Stimulated activated naive CD4-positive, alpha-beta T cell (primary cell): Measurements from ENCODE around the gene RAB40A.

Source experiments
- DNase-seq, 6 experiments: peaks; one replicate each; lab custom pipeline; 2025; lab: John Stamatoyannopoulos, UW

Gene RAB40A

GRCh38 chrX:103464072-103464773, 55.1 kb downstream of the RAB40A start:
- peak in 5 of 6 experiments; percentile 0 to 31 (median 22) for DNase-seq

- DNase-seq = no peak
These were observed 58.1 kb downstream of the RAB40A start for GRCh38 chrX:103461156-103461555.

- DNase-seq = peak; percentile 48 to 72 (median 58)
These were observed 59.1 kb downstream of the RAB40A start for GRCh38 chrX:103460001-103460755.

GRCh38 chrX:103453655-103454054, 65.6 kb downstream of the RAB40A start:
- DNase-seq = no peak
